HEK293T (cell line): Measurements from ENCODE around the gene ERVH48-1.

Source experiments
- CTBP1 ChIP-seq: fragments of 450-650 bp; IDR thresholded peaks from 2 replicates; pipeline ENCODE4 v1.6.1; 2016; ENCODE audit warnings: borderline replicate concordance
- ELF4 ChIP-seq: fragments of 450-650 bp; IDR thresholded peaks from 2 replicates; pipeline ENCODE4 v1.6.1; 2017; ENCODE audit warnings: antibody characterized with exemption
- FOXM1 ChIP-seq: fragments of 450-650 bp; IDR thresholded peaks from 2 replicates; pipeline ENCODE4 v1.6.1; 2017; ENCODE audit warnings: mild to moderate bottlenecking, borderline replicate concordance
- NFRKB ChIP-seq: fragments of 450-650 bp; IDR thresholded peaks from 2 replicates; pipeline ENCODE4 v1.6.1; 2016; ENCODE audit warnings: mild to moderate bottlenecking, moderate library complexity
- ZNF384 ChIP-seq: fragments of 450-650 bp; IDR thresholded peaks from 2 replicates; pipeline ENCODE4 v1.6.1; 2016
- TF ChIP-seq, protein P1 (sequence below): fragments of 450-650 bp; IDR thresholded peaks from 2 replicates; pipeline ENCODE4 v1.6.1; 2016

GRCh38 chr21:42918291-42918690 lies 7.1 kb downstream of the ERVH48-1 start:
- TF ChIP-seq ELF4, result no peak
- no peak for TF ChIP-seq CTBP1
- TF ChIP-seq, protein P1, sequence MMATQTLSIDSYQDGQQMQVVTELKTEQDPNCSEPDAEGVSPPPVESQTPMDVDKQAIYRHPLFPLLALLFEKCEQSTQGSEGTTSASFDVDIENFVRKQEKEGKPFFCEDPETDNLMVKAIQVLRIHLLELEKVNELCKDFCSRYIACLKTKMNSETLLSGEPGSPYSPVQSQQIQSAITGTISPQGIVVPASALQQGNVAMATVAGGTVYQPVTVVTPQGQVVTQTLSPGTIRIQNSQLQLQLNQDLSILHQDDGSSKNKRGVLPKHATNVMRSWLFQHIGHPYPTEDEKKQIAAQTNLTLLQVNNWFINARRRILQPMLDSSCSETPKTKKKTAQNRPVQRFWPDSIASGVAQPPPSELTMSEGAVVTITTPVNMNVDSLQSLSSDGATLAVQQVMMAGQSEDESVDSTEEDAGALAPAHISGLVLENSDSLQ, result no peak
- TF ChIP-seq FOXM1, result no peak
- no peak for TF ChIP-seq NFRKB
- no peak for TF ChIP-seq ZNF384
